A673 (cell line): ENCODE measurements around the gene CDHR3.

Experiments used
- CTCF ChIP-seq: fragments of 300-800, 200-600 bp; sonication (generic); conservative IDR thresholded peaks from 2 replicates; pipeline ENCODE4 v1.5.1; 2017; ENCODE audit warnings: low read depth, mild to moderate bottlenecking, antibody characterized with exemption, low read length, moderate library complexity, mixed read lengths
- EZH2 ChIP-seq: fragments of 200-600 bp; sonication (generic); IDR thresholded peaks from 2 replicates; pipeline ENCODE4 v1.6.1; 2017; ENCODE audit warnings: borderline replicate concordance, low read depth, mild to moderate bottlenecking, mixed read lengths, antibody characterized with exemption, low read length; ENCODE audit not compliant: poor library complexity, severe bottlenecking

GRCh38 chr7:106060394-106060920 is 97.4 kb downstream of the CDHR3 start:
- TF ChIP-seq CTCF (no peak), EZH2 (no peak)
